Fibroblast of villous mesenchyme (primary cell): ENCODE measurements around the gene NIT1. TPM values are rescaled to one million over a fixed set of nuclear protein-coding genes. Genes with fewer than 3 reads are reported as not detected.

ENCODE experiments used
- DNase-seq: peaks from one replicate; pipeline ENCODE4 v3.0.0-alpha.2; 2010; ENCODE audit warnings: low read depth
- H3K4me3 ChIP-seq: 2 replicates; pipeline ENCODE4 v1.5.1; 2011; ENCODE audit warnings: low read depth, mild to moderate bottlenecking, low read length
- CTCF ChIP-seq: IDR thresholded peaks from 2 replicates; pipeline ENCODE4 v1.5.1; 2012; ENCODE audit warnings: low read depth, mild to moderate bottlenecking, low read length; ENCODE audit not compliant: insufficient read depth
- total RNA-seq: library from RNA; depleted of rRNA; stranded (reverse); fragments of >200 nt; gene quantifications from 2 replicates; pipeline ENCODE4 v1.2.3, GENCODE V29; 2012

Gene NIT1
- total RNA-seq, 1 donor: 26.8 TPM

GRCh38 chr1:161133220-161133740, 15.4 kb downstream of the NIT1 start:
- DNase-seq: no peak
- no peak for TF ChIP-seq CTCF
- peak overlapping the region; percentile 88 for H3K4me3 ChIP-seq

GRCh38 chr1:161137881-161138280, 20.0 kb downstream of the NIT1 start:
- no peak overlapping the region for H3K4me3 ChIP-seq
- DNase-seq: peak; percentile 6
- TF ChIP-seq CTCF: no peak

- no peak for TF ChIP-seq CTCF
- no peak for DNase-seq
- H3K4me3 ChIP-seq: no peak overlapping the region
Observed at GRCh38 chr1:161138431-161138830, 20.5 kb downstream of the NIT1 start.

GRCh38 chr1:161139766-161140165, 21.9 kb downstream of the NIT1 start:
- peak; percentile 62 for TF ChIP-seq CTCF
- no peak overlapping the region for H3K4me3 ChIP-seq
- DNase-seq: peak; percentile 71

GRCh38 chr1:161140755-161141400, 23.0 kb downstream of the NIT1 start:
- no peak overlapping the region for H3K4me3 ChIP-seq
- DNase-seq: no peak

GRCh38 chr1:161145832-161146231, 27.9 kb downstream of the NIT1 start:
- DNase-seq: no peak
- no peak for TF ChIP-seq CTCF

More at GRCh38 chr1:161140755-161141400, 23.0 kb downstream of the NIT1 start:
- TF ChIP-seq CTCF: no peak

GRCh38 chr1:161153176-161153575, 35.3 kb downstream of the NIT1 start:
- no peak for DNase-seq
- no peak for TF ChIP-seq CTCF
- peak overlapping the region; percentile 98 for H3K4me3 ChIP-seq

More at GRCh38 chr1:161145832-161146231, 27.9 kb downstream of the NIT1 start:
- H3K4me3 ChIP-seq: no peak overlapping the region
